Duodenal mucosa (tissue), 2 donors: ENCODE results near the gene SALL3.
"Not testable (repeated sequence)": the region's sequence is repeated elsewhere in the genome, so short reads cannot be mapped to it uniquely, and the experiment has no call there.

Source experiments
- H3K27ac ChIP-seq: one replicate; pipeline ENCODE4 v1.7.0; 2013; ENCODE audit warnings: low read depth, low read length
- H3K27me3 ChIP-seq, 2 donors: one replicate each; pipeline ENCODE4 v1.7.0; 2013; ENCODE audit warnings: low read length in 2 of 2, control low read depth in 1 of 2; ENCODE audit not compliant: insufficient read depth in 2 of 2, control insufficient read depth in 1 of 2
- H3K36me3 ChIP-seq, 2 donors: one replicate each; pipeline ENCODE4 v1.7.0; 2013; ENCODE audit warnings: low read length in 2 of 2, control low read depth in 1 of 2; ENCODE audit not compliant: insufficient read depth in 2 of 2, control insufficient read depth in 1 of 2
- H3K4me1 ChIP-seq, 2 donors: one replicate each; pipeline ENCODE4 v1.7.0; 2013; ENCODE audit warnings: low read length in 2 of 2, control low read depth in 1 of 2; ENCODE audit not compliant: insufficient read depth in 2 of 2, control insufficient read depth in 1 of 2
- H3K4me3 ChIP-seq, 2 donors: one replicate each; pipeline ENCODE4 v1.7.0; 2013; ENCODE audit warnings: low read length in 2 of 2, low read depth in 1 of 2
- H3K9ac ChIP-seq, 2 donors: one replicate each; pipeline ENCODE4 v1.7.0; 2013; ENCODE audit warnings: low read length in 2 of 2, low read depth in 1 of 2
- H3K9me3 ChIP-seq, 2 donors: one replicate each; pipeline ENCODE4 v1.7.0; 2013; ENCODE audit warnings: low read length in 2 of 2, control low read depth in 1 of 2; ENCODE audit not compliant: control insufficient read depth in 1 of 2

The SALL3 gene

GRCh38 chr18:78964727-78965126 is 14.9 kb upstream of the SALL3 start:
- H3K9me3 ChIP-seq, result peaks cover 4 to 18% of the 10 kb centered on the region in 2 donors
- H3K27me3 ChIP-seq, H3K4me1 ChIP-seq, H3K9ac ChIP-seq, H3K4me3 ChIP-seq, H3K27ac ChIP-seq, H3K36me3 ChIP-seq: not testable (repeated sequence)

- H3K27ac ChIP-seq, result no peak overlapping the region
- H3K4me1 ChIP-seq, result no peaks in the 10 kb centered on the region
- H3K9me3 ChIP-seq, result peaks cover 4 to 18% of the 10 kb centered on the region in 2 donors
- no peak overlapping the region for H3K4me3 ChIP-seq
- peaks cover 0 to 3% of the 10 kb centered on the region in 2 donors for H3K27me3 ChIP-seq
- H3K9ac ChIP-seq, result no peak overlapping the region
- H3K36me3 ChIP-seq, result no peaks in the 10 kb centered on the region
Observed at GRCh38 chr18:78965260-78965659, 14.4 kb upstream of the SALL3 start.

GRCh38 chr18:78965917-78966792 is 13.5 kb upstream of the SALL3 start:
- Histone ChIP-seq H3K9me3 (peaks cover 4 to 18% of the 10 kb centered on the region in 2 donors), H3K9ac (no peak overlapping the region), H3K27me3 (peaks cover 0 to 3% of the 10 kb centered on the region in 2 donors), H3K36me3 (no peaks in the 10 kb centered on the region), H3K4me1 (no peaks in the 10 kb centered on the region), H3K27ac (no peak overlapping the region), H3K4me3 (no peak overlapping the region)

- no peaks in the 10 kb centered on the region for H3K36me3 ChIP-seq
- H3K9me3 ChIP-seq, result peaks cover 4 to 18% of the 10 kb centered on the region in 2 donors
- no peaks in the 10 kb centered on the region for H3K4me1 ChIP-seq
- no peak overlapping the region for H3K4me3 ChIP-seq
- H3K9ac ChIP-seq, result no peak overlapping the region
- H3K27ac ChIP-seq, result no peak overlapping the region
- peaks cover 0 to 3% of the 10 kb centered on the region in 2 donors for H3K27me3 ChIP-seq
Observed at GRCh38 chr18:78966793-78967106, 12.9 kb upstream of the SALL3 start.

GRCh38 chr18:78967692-78968091 is 11.9 kb upstream of the SALL3 start:
- Histone ChIP-seq H3K27me3 (peaks cover 9% of the 10 kb centered on the region in 2 donors), H3K36me3 (no peaks in the 10 kb centered on the region), H3K9ac (no peak overlapping the region), H3K9me3 (peaks cover under 1 to 8% of the 10 kb centered on the region in 2 donors), H3K4me1 (no peaks in the 10 kb centered on the region), H3K27ac (no peak overlapping the region), H3K4me3 (no peak overlapping the region)

- Histone ChIP-seq H3K27ac (no peak overlapping the region), H3K4me3 (no peak overlapping the region), H3K4me1 (no peaks in the 10 kb centered on the region), H3K9ac (no peak overlapping the region), H3K27me3 (peaks cover 20 to 29% of the 10 kb centered on the region in 2 donors), H3K9me3 (no peaks in the 10 kb centered on the region), H3K36me3 (no peaks in the 10 kb centered on the region)
Observed at GRCh38 chr18:78969574-78970315, 9.9 kb upstream of the SALL3 start.

- no peaks in the 10 kb centered on the region for H3K9me3 ChIP-seq
- H3K4me1 ChIP-seq, result no peaks in the 10 kb centered on the region
- H3K9ac ChIP-seq, result no peak overlapping the region
- no peaks in the 10 kb centered on the region for H3K36me3 ChIP-seq
- H3K27ac ChIP-seq, result no peak overlapping the region
- H3K4me3 ChIP-seq, result no peak overlapping the region
- peaks cover 25 to 39% of the 10 kb centered on the region in 2 donors for H3K27me3 ChIP-seq
Observed at GRCh38 chr18:78970774-78971333, 8.8 kb upstream of the SALL3 start.

GRCh38 chr18:78971511-78972245 is 7.9 kb upstream of the SALL3 start:
- no peak overlapping the region for H3K9ac ChIP-seq
- no peaks in the 10 kb centered on the region for H3K4me1 ChIP-seq
- H3K27me3 ChIP-seq, result peaks cover 25 to 47% of the 10 kb centered on the region in 2 donors
- no peaks in the 10 kb centered on the region for H3K36me3 ChIP-seq
- H3K27ac ChIP-seq, result no peak overlapping the region
- no peaks in the 10 kb centered on the region for H3K9me3 ChIP-seq
- H3K4me3 ChIP-seq, result no peak overlapping the region

- H3K36me3 ChIP-seq, result no peaks in the 10 kb centered on the region
- no peaks in the 10 kb centered on the region for H3K9me3 ChIP-seq
- peaks cover 30 to 55% of the 10 kb centered on the region in 2 donors for H3K27me3 ChIP-seq
- no peaks in the 10 kb centered on the region for H3K4me1 ChIP-seq
- no peak overlapping the region for H3K9ac ChIP-seq
- no peak overlapping the region for H3K4me3 ChIP-seq
- H3K27ac ChIP-seq, result no peak overlapping the region
Observed at GRCh38 chr18:78972385-78972918, 7.2 kb upstream of the SALL3 start.
